Stimulated activated naive CD4-positive, alpha-beta T cell treated with Interleukin-2 at 50 U/mL for 16 hours (primary cell): ENCODE measurements around the gene SLC17A3.
A peak's percentile ranks its signal among the peaks of the same experiment; 100 is the strongest.

Experiments
- DNase-seq: peaks from one replicate; lab custom pipeline; 2025; lab: John Stamatoyannopoulos, UW

SLC17A3 gene

GRCh38 chr6:25889877-25890853 lies 16.1 kb upstream of the SLC17A3 start:
- no peak for DNase-seq

- no peak for DNase-seq
Observed at GRCh38 chr6:25888626-25889025, 14.6 kb upstream of the SLC17A3 start.

GRCh38 chr6:25886066-25886465 lies 12.0 kb upstream of the SLC17A3 start:
- DNase-seq: no peak

GRCh38 chr6:25883991-25884390 lies 9.9 kb upstream of the SLC17A3 start:
- DNase-seq: no peak

GRCh38 chr6:25883536-25883935 lies 9.5 kb upstream of the SLC17A3 start:
- DNase-seq: no peak

GRCh38 chr6:25882051-25882496 lies 8.0 kb upstream of the SLC17A3 start:
- peak; percentile 22 for DNase-seq

- no peak for DNase-seq
Observed at GRCh38 chr6:25880601-25881000, 6.6 kb upstream of the SLC17A3 start.

- DNase-seq: no peak
Observed at GRCh38 chr6:25878721-25879322, 4.8 kb upstream of the SLC17A3 start.

- no peak for DNase-seq
Observed at GRCh38 chr6:25875926-25876602, 2.0 kb upstream of the SLC17A3 start.

GRCh38 chr6:25875563-25875905 lies 1.5 kb upstream of the SLC17A3 start:
- DNase-seq: no peak

GRCh38 chr6:25874822-25875562 lies 949 bp upstream of the SLC17A3 start:
- no peak for DNase-seq

GRCh38 chr6:25872814-25873213 lies 1.2 kb downstream of the SLC17A3 start:
- no peak for DNase-seq

- no peak for DNase-seq
Observed at GRCh38 chr6:25869840-25870239, 4.2 kb downstream of the SLC17A3 start.

GRCh38 chr6:25868436-25869183 lies 5.4 kb downstream of the SLC17A3 start:
- DNase-seq: no peak

- no peak for DNase-seq
Observed at GRCh38 chr6:25866011-25866410, 8.0 kb downstream of the SLC17A3 start.

- DNase-seq: no peak
Observed at GRCh38 chr6:25863360-25863759, 10.7 kb downstream of the SLC17A3 start.

- no peak for DNase-seq
Observed at GRCh38 chr6:25862199-25862598, 11.8 kb downstream of the SLC17A3 start.

- no peak for DNase-seq
Observed at GRCh38 chr6:25852756-25853155, 21.3 kb downstream of the SLC17A3 start.

GRCh38 chr6:25851961-25852360 lies 22.1 kb downstream of the SLC17A3 start:
- DNase-seq: no peak

GRCh38 chr6:25844518-25844917 lies 29.5 kb downstream of the SLC17A3 start:
- no peak for DNase-seq

GRCh38 chr6:25842526-25842925 lies 31.5 kb downstream of the SLC17A3 start:
- no peak for DNase-seq
